COR-L47 (cell line): ENCODE measurements around the gene HEXB.
"Not testable (repeated sequence)": the region's sequence is repeated elsewhere in the genome, so short reads cannot be mapped to it uniquely, and the experiment has no call there.

ENCODE experiments used
- DNase-seq: peaks from one replicate; lab custom pipeline; 2025; lab: John Stamatoyannopoulos, UW

HEXB gene

DNA sequence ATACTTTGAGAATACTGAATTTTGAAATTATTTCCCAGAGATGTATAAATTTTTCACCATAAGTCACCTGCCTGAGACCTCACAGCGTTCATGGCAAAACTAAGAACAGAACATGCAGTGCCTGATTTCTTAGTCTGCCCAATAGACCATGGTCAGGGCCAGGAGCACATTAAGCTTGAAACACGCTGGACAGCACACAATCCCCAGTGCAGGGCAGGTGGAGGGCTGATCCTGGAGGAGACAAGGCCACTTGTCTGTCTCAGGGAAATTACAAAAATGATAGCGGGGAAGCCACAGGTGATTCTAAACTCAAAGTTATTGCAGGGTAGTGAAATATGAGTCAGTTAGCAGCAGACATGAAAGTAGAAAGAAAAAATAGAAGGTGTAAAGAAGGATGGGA is 25.9 kb upstream of the HEXB start:
- DNase-seq = no peak

DNA sequence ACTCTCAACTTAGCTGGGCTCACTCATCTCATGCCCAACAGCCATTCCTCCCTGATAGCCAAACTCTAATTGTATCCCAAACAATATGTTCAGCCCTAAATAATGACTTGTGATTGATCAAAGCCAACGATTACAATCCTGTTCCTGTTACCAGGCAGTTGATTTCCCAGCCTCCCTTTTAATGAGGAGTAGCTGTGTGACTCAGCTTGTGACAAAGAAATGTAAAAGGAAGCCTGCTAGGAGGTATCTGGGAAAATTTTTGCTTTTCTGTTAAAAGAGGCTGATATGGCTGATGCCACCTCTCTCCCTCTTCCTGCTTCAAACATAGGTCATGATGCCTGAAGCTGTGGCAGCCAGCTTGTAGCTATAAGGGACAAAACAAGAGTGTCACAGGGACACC is 24.9 kb upstream of the HEXB start:
- no peak for DNase-seq

- no peak for DNase-seq
These were observed 24.2 kb upstream of the HEXB start for GRCh38 chr5:74660873-74661272.

DNA sequence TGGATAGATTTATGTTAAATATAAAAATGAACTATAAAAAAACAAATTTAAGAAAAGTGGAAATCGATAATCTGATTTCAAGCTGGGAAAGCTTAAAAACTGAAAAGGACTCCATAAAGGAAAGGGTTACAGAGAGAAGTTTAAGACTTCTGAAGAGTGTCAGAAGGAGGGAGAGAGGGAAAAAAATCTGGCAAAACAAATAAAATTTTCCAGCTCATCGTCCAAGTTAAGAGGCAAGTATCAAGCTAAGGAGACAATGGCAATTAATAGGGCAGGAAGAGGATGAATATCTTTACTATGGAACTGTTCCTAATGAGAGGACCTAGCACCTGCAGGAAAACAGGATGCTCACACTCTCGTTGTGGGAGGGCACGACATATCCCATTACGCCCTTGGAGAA is 20.5 kb upstream of the HEXB start:
- DNase-seq = no peak

- DNase-seq = no peak
These were observed 19.8 kb upstream of the HEXB start for GRCh38 chr5:74665273-74665672.

- DNase-seq = no peak
These were observed 19.2 kb upstream of the HEXB start for GRCh38 chr5:74665816-74666215.

DNA sequence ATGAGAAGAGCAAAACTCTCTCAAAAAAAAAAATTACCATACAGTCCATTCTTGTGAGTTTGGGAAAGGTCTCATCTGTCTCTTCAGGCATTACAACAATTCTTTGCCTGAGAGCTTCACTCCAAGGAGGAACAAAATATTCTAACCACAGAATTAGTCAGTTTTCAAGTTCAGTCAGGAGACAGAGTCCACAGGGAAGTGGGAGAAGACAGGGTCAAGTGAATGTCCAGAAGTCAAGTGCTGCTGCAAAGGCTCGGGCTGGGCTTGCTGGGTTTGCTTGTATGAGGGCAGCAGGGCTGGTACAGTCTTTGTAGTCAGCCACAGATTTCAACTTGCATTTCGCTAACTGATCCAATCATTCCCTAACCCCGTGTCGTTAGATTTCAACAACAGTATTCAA is 17.6 kb upstream of the HEXB start:
- no peak for DNase-seq

- no peak for DNase-seq
These were observed 15.2 kb upstream of the HEXB start for GRCh38 chr5:74669821-74670220.

GRCh38 chr5:74670396-74671038 is 14.5 kb upstream of the HEXB start:
- no peak for DNase-seq

- no peak for DNase-seq
These were observed 12.7 kb upstream of the HEXB start for GRCh38 chr5:74672215-74672877.

DNA sequence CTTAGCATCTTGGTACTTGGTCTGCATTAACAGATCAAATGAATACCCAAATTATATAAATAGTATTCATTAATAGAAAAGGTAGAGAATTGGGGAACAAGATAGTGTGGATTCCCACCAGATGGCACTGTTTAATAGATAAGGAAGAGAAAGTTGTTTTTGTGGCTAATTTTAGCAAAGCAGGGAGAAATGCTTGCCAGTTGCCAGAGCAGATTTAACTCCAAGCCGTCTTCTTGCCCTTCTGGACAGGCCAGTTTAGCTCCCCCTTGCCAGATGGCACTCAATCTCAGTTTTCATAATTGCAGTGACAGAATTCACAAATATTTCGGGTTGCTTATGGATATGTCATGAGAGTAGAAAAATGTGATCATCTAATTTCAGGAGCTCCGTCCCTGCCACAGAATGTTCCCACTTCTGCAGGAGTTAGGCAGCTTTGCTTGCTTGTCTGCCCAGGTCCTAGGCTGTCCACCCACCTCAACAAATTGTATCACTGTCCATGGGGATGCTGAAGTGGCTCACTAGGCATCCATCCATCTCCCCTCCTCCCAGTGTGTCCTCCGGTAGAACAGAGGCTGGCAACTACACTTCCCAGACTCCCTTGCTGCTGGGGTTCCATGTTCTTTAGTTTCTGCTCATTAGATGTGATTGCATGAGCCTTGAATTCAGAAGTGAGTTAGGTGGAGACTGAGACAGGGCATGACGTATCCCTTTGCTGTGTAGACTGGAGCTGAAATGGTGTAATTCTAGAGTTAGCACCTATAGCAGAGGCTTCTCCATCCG is 11.8 kb upstream of the HEXB start:
- peak; percentile 14 for DNase-seq

GRCh38 chr5:74676466-74676865 is 8.6 kb upstream of the HEXB start:
- DNase-seq = not testable (repeated sequence)

GRCh38 chr5:74678123-74678522 is 6.9 kb upstream of the HEXB start:
- not testable (repeated sequence) for DNase-seq

GRCh38 chr5:74679300-74679699 is 5.7 kb upstream of the HEXB start:
- DNase-seq = not testable (repeated sequence)

- no peak for DNase-seq
These were observed 5.1 kb upstream of the HEXB start for GRCh38 chr5:74679966-74680365.

GRCh38 chr5:74685979-74686631 is 1.1 kb downstream of the HEXB start:
- DNase-seq = no peak

DNA sequence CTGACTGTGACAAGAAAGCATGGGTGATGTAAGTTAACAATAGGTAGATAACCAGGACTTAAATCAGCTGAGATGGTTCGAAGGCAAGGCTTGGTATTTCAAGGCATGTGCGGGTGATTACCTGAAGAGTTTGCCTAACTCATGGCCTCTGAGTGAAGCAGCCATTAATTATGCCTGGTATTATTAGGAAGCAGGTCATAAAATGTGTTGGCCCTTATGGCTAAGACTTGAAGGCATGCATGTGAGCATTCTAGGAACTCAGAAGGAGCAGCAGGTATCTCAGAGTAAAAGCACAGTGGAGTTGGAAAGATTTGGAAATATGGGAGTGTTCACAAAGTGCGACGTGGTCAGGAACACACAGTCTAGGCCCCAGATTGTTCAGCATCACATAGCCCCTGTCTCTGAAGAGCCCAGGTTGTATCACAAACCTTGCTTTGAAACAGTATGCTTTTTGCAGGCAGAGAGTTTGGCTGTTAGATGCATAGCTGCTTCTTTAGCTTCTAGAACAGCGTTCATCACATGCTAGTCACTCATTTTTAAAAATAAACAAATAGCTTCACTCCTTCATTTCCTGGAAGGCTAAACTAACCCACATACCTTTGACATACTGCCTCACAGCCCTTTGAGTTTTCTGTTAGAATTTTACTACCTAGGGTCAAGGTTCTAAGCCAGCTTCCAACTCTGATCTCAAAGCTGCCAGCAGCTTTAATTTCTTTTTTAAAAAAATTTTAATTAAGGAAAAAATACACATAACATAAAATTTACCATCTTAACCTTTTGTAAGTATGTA is 2.1 kb downstream of the HEXB start:
- DNase-seq = no peak

GRCh38 chr5:74693191-74693590 is 8.2 kb downstream of the HEXB start:
- DNase-seq = no peak

DNA sequence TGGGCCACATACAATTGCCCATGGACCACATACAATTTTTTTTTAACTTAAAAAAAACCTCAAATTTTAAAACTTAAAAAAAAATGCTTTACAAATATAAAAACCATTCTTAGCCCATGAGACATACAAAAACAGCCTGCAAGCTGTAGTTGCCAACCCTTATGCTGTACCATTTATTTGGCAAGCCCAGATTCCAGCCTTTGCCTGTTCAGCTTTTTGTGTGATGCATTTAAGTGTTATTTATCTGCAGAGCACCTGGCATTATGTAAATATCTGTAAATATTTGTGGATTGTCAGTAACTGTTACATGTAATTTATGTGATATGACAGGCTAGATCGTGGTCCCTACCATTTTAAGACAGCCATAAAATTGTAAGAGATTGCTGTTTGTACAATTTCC is 32.6 kb downstream of the HEXB start:
- peak; percentile 19 for DNase-seq

GRCh38 chr5:74722271-74722670 is 37.2 kb downstream of the HEXB start:
- no peak for DNase-seq

DNA sequence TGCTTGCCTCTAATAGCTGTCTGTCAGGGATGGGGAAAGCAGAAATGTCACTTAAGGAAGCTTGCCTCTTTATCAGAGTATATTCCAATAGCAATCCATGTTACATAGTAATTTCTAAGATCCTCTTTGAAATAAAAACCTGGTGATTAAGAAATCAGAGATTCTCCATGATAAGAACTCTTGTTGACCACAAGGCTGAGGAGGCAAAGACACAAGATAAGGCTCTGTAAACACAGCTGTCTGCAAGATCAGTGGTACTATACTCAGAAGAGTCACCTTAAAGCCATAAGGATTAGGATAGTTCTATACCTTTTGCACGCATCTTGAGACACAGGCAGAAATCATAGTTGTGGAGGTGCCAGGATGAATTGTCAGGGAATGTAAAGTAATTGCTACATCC is 40.3 kb downstream of the HEXB start:
- DNase-seq = no peak

- no peak for DNase-seq
These were observed 51.7 kb downstream of the HEXB start for GRCh38 chr5:74736759-74737158.
